DOHH2 (cell line): ENCODE results near the gene GTF2A1L.

ENCODE experiments used
- EZH2phosphoT487 ChIP-seq: fragments of 200-600 bp; sonication (generic); IDR thresholded peaks from 2 replicates; pipeline ENCODE4 v1.6.1; 2017; ENCODE audit warnings: borderline replicate concordance, mild to moderate bottlenecking, antibody characterized with exemption, low read length, moderate library complexity, mixed read lengths
- TF ChIP-seq, protein P1 (sequence below): fragments of 200-600 bp; sonication (generic); IDR thresholded peaks from one replicate; pipeline ENCODE4 v1.5.1; 2014; ENCODE audit warnings: antibody characterized with exemption, mild to moderate bottlenecking, low read depth, low read length; ENCODE audit not compliant: poor library complexity, severe bottlenecking

DNA sequence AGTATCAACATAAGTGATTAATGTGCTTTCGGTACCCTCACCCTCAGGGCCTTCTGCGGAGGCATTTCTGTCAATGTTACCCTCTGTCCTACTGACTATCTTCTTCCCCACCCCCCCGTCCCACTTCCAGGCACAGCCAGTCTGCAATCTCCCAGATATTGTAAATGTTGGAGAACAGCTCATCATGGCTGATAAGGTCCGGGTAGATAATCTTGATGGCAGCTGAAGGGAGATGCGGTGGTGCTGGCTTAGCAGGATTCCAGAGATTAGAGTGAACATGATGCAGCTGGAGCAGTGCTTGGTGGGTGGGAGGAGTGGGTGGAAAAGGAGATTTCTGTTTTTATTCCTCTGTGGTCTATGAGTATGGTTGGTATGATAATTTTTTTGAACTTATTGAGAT is 15.5 kb downstream of the GTF2A1L start:
- TF ChIP-seq, protein P1, sequence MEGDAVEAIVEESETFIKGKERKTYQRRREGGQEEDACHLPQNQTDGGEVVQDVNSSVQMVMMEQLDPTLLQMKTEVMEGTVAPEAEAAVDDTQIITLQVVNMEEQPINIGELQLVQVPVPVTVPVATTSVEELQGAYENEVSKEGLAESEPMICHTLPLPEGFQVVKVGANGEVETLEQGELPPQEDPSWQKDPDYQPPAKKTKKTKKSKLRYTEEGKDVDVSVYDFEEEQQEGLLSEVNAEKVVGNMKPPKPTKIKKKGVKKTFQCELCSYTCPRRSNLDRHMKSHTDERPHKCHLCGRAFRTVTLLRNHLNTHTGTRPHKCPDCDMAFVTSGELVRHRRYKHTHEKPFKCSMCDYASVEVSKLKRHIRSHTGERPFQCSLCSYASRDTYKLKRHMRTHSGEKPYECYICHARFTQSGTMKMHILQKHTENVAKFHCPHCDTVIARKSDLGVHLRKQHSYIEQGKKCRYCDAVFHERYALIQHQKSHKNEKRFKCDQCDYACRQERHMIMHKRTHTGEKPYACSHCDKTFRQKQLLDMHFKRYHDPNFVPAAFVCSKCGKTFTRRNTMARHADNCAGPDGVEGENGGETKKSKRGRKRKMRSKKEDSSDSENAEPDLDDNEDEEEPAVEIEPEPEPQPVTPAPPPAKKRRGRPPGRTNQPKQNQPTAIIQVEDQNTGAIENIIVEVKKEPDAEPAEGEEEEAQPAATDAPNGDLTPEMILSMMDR, result no peak
- no peak for TF ChIP-seq EZH2phosphoT487
